GM21360 (cell line): ENCODE data around the gene SCAMP1.
A peak's percentile ranks its signal among the peaks of the same experiment; 100 is the strongest.

Source experiments
- ATAC-seq: cut with Tn5 transposase; IDR thresholded peaks from one replicate; pipeline ENCODE4 v1.9.1; 2021; ENCODE audit warnings: mild to moderate bottlenecking, moderate library complexity; ENCODE audit not compliant: unreplicated experiment

Gene SCAMP1

DNA sequence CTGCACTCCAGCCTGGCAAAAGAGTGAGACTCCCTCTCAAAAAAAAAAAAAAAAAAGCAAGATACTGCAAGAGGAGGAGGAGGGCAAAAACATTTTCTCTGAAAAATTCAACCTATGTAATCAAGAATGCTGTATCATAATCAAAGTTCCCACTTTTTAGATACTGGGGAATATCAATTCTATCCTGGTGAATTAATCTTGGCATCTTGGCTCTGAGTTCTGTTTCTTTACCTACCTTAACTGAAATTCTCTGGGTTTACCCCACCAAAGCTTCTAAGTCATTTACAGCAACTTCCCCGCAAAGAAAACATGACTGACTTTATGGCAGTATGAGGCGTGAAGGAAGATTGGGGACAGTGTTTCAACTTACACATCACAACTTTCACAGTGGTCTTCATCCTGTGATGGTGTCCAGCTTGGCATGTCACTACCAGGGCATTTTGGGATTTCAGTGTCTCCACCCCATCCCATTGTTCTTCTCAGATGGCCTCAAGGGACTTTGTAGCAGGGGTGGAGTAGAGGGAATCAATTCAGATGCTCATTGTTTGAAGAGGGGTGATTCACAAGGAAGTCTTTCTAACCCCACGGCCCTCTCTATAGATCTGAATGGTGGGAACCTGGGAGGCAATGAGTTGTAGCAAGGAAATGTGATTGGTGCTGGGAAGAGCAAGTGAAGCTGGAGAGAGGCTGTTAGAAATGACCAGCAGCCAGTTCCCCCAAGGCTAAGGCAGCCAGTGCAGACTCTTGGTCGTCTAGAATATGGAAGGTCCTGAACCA is 130.5 kb downstream of the SCAMP1 start:
- no peak for ATAC-seq

GRCh38 chr5:78492224-78492623 is 131.8 kb downstream of the SCAMP1 start:
- ATAC-seq = no peak

DNA sequence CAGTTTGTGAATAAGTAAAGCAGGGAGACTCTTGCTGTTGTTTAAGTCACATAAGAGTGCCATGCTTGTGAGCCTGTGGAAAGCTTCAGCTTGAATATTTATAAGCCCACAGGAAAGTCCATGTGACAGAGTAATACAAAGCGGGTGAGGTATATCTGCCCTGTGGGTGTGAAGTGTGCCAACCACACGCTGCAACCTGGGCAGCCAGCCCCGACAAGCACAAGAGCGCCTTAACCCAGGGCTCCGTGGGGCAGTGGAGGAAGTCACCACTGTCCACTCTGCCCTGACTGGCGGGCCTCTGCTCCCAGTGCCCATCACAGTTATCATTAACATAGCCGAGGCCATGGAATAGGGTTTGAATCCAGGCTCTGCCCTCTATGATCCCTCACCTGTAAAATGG is 132.2 kb downstream of the SCAMP1 start:
- no peak for ATAC-seq

DNA sequence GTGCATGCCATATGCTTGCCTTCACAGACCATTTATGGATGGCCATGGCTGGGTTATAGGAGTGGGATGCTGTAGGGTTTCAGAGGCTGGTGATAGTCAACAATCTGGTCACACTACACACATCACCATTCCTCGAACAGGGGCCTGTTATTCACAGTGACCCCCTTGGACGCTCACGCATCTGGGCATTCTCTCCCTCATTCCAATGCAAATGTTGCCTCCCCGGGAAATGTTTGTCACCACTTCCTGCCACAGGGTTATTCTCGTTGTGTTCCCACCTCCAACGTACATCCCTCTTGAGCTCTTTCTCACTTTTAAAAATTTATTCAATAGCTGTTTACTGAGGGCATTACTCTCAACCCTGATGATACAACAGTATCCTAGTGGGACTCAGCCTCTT is 135.4 kb downstream of the SCAMP1 start:
- no peak for ATAC-seq

GRCh38 chr5:78496373-78496772 is 136.0 kb downstream of the SCAMP1 start:
- ATAC-seq = no peak

DNA sequence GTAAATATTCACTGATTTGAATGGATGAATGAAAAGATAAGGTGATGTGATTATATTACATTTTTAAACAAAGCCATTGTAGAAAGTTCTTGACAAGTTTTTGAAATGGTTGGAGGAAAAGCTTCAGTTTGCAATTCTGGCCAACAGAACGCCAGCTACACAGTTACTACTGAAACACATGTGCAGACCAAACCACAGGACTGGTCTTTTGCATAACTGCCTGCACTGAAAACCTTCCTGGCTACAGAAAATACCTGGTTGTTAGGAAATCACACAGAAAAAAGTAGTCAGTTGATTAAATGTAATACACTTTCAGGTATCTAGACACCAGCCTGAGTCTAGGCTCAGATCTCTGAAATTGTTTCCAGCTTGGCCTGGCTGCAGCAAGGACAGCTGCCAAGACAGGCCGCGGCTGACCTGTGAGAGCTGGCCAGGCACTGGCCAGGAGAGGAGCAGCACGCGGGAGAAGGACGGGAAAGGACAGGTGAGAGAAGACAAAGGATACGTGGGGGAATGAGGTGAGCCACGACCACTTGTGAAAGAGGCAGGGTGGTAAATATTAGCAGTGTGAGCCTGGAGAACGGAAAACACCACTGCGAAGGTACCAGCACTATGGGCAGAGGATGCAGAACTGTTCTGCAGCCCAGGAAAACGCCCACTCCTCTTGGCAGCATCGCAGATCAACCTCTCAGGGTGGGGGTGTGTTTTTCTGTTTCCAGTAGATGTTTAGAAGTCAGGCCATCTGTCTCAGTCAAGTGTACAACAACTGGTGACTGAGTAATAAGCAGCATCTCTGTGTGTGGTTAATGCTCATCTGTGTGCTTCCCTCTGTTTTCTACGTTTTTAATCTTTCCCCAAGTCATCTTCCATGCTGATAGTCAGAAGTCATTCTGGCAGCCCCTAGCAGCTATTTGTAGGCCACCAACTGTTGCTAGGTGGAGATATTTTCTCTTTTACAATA is 137.4 kb downstream of the SCAMP1 start:
- peak; percentile 55 for ATAC-seq

- no peak for ATAC-seq
Observed at GRCh38 chr5:78499485-78499884, 139.1 kb downstream of the SCAMP1 start.

DNA sequence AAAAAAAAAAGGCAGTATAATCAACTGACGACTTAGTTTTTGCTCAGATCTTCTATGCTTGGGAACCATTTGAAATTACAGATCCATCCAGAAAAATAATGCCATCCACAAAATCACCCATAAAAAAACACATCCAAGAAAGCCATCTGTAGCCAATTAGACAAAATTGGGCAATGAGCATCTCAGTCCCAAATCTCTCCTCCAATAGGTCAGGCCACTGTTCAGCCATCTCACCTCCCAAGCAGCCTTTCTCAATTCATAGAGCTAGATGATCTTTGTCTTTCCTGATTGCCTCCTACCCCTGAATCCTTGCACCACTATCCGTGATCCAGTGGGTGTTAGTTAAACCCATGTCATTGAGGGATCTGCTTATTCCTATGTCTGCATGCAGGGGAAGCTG is 139.6 kb downstream of the SCAMP1 start:
- no peak for ATAC-seq

DNA sequence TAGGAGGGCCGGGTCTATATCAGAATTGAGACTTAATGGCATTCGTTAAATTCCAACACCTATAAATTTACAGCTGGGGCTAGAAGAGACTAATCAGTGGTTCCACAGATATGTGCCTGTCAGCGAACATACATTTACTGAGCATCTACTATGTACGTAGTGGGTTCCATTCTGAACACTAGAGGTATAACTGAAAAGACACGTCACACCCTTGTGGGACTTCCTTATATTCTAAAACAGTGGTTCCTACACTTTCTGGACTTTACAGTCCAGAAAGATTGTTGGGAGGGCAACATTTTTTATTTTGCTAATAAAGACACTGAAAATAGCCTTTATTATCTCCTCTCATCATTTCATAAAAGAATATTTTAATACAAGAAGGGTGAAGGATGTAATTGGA is 140.5 kb downstream of the SCAMP1 start:
- no peak for ATAC-seq

DNA sequence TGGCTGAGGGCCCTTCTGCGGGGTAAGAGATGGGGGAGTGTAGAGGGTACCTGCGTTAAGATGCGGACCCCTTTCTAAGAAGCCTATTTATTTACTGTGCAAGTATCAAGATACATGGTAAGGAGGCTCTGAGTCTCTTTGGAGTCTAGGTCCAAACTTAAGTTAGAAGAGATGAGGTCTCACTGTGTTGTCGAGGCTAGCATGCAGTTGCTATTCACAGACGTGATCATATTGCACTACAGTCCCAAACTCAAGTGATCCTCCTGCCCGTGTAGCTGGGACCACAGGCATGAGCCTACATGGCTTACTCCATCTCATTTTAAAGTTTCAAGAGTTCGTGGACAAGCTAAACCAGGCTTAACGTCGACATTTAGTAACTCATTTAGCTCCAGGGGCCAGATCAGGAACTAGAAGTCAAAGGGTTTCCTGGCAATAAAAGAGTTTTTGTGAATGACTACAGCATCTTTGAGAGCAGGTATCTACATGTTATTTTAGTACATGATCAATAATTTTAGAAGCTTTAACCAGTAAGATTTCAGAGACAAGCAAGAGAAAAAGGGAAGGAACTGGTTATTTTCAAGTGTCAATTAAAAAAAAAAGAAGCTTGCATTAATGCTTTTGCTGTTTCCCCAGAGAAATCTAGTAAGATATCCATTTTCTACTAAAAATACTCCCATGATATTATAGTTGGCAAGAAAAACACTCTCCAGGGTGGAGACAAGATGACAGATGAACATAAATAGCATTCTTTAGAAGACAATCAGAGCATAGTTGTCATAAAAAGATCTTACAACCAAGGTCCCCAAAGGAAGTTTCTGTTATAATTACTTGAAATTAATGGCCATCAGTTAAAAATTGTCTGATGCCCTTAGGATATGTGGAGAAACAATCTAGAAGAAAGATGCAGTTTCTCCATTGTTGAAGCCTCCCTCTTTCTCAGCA is 141.3 kb downstream of the SCAMP1 start:
- no peak for ATAC-seq

DNA sequence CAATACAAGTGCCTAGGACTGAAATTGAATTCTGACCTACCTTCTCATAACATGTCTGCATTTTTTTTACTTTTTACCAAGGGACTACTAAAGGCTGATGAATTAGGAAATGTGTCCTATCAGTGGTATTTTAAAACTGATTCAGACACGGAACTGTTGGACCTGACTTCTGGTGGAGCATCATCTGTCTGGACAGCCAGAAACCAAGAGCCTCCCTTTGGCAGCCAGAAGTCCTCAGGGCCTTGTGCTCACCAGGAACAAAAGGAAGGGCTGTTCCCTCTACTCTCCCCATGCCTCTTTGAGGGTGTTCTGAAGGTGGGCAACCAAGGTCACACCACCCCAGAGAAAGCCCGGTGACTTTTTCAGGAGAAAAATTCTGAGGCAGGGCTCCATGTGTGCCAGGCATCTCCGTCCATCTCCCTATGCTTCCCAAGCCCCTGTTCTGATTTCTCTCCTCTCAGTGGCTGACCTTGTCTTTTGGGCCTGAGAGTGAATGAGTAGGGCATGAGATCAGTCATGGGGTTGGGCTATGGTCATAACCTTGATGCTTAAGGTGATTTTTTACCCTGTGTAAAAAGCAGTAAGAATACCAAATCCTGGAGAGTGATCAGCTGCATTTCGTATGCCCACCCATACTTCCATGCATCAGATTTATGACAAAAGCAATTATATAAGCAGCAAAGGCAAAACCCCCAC is 143.7 kb downstream of the SCAMP1 start:
- no peak for ATAC-seq

GRCh38 chr5:78504704-78505677 is 144.6 kb downstream of the SCAMP1 start:
- ATAC-seq = no peak

DNA sequence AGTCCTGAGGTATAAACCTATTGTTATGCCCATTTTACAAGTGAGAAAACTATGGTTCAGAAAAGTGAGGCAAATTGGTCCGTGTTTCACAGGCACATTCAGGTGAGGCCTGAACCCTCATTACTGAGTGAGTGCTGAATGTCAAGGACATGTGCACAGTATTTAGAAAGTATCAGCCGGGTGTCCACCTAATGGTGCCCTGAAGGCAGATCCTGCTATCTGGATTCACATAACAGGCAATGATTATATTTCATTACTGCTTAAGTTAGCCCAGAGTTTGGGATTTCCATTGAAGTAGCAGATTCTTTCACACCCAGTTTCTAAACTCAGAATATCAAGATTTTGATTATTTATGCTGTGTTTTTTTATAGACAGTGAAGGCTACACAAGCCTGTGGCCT is 145.4 kb downstream of the SCAMP1 start:
- ATAC-seq = no peak

DNA sequence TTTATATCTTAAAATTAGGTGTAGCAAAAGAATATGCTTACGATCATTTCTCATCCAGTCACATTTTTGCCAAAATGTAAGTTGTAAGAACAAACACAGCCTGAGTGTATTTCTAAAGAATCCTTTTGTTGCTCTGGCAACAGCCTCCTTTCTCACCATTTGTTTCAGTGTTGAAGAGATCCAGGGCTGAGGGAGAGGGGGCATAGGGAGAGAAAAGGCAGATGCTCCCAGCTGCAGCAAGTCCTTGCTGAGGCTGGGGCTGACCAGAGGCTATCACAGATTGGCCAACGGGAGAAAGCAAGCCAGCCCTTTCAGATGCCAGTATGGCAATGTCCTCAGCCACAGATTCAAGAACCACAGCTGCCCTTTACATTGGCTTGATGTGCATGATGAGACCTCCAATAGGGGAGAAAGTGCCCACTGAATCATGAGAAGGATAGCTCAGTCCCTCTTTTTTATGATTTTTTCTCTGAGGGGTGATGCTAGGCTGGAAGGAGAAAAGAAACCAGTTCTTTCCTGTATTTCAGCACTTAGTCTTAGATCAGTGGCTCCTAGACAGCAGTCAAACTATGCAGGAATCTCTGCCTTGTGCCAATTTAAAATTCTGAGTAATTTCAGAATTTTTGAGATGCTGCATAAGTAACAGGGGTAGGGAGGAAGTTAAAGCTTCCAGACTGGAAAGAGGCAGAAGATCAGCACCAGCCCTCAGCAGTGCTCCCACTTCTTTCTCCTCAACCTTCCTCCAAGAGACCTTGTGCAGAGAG is 146.0 kb downstream of the SCAMP1 start:
- ATAC-seq = no peak

DNA sequence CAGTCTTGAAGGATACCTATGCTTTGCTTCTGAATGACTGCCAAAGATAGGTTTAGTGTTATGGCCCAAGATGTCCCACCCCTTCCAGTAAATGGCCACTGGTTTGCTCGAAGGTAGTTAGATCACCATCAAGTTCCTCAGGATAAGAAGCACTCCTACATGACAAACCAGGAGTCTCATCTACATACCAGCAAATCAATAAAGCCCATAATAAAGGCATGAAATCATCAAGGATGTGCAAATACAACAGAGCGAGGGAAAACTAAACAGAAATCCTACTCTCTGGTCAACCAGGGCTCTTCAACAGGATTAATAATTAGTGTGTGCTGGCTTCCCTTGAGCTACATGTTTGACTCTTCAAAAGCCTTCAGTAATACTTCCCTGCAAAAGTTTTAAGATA is 147.1 kb downstream of the SCAMP1 start:
- ATAC-seq = no peak

DNA sequence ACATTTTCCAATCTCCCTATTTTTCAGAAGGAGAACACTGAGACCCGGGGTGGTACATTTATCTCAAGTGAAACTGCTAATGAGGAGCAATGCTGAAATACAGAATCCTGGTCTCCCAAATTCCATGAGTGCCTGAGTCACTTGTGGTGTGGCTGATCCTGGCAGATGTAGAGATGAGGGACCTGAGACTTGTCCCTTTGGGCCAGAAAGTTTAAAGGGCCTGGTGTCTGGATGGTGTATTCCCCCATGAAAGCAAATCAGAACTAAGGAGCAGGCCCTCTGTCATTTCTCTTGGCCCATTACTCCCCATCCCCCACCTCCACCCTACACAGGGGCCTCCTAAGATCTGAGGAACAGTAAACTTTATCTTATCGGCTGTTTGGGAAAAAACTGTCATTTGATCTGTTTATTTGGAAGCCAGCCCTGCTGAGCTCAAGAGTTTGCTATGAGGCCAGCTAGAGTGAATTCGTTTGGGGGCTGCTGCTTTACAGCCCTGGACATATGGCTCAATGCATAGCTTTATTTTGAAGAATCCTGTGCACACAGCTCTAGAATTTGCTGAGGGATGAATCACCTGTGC is 147.9 kb downstream of the SCAMP1 start:
- ATAC-seq = no peak

- no peak for ATAC-seq
Observed at GRCh38 chr5:78509145-78509865, 148.9 kb downstream of the SCAMP1 start.
